Cardiac muscle cell (in vitro differentiated cells and primary cell): ENCODE results near the gene UNC5B. TPM values are rescaled to one million over a fixed set of nuclear protein-coding genes. Genes with fewer than 3 reads are reported as not detected.

Experiments
- DNase-seq, 2 donors: peaks; one replicate each; pipeline versions ENCODE4 v3.0.0 to v3.0.0-alpha.2; 2010 to 2017; ENCODE audit warnings: low read depth in 1 of 2, low spot score in 1 of 2
- H3K27ac ChIP-seq: fragments of 200-600 bp; sonication (generic); 2 replicates; pipeline ENCODE4 v1.5.1; 2016
- H3K27me3 ChIP-seq: fragments of 200-600 bp; sonication (generic); 2 replicates; pipeline ENCODE4 v1.6.0; 2016; ENCODE audit warnings: control low read depth
- H3K36me3 ChIP-seq: fragments of 200-600 bp; sonication (generic); 2 replicates; pipeline ENCODE4 v1.5.1; 2016; ENCODE audit warnings: control low read depth
- H3K4me1 ChIP-seq: fragments of 200-600 bp; sonication (generic); 2 replicates; pipeline ENCODE4 v1.8.1; 2017; ENCODE audit warnings: low read depth, mild to moderate bottlenecking, mixed run types
- H3K4me3 ChIP-seq: fragments of 200-600 bp; sonication (generic); 2 replicates; pipeline ENCODE4 v1.5.1; 2016; ENCODE audit warnings: mild to moderate bottlenecking
- H3K9me3 ChIP-seq: fragments of 200-600 bp; sonication (generic); 2 replicates; pipeline ENCODE4 v1.5.1; 2017; ENCODE audit warnings: low read depth, mild to moderate bottlenecking, control low read depth
- polyA plus RNA-seq: library from polyadenylated mRNA; unstranded; fragments of >200 nt; fragmentation: Nextera tagmentation; extraction: Ambion mirVana; gene quantifications from 2 replicates; pipeline ENCODE4 v1.2.1, GENCODE V29; 2016
- total RNA-seq: library from RNA; depleted of rRNA; stranded (reverse); fragments of >200 nt; gene quantifications from 2 replicates; pipeline ENCODE4 v1.2.3, GENCODE V29; 2016
- TF ChIP-seq, protein P1 (sequence below): IDR thresholded peaks from 2 replicates; pipeline ENCODE4 v1.5.1; 2012; ENCODE audit warnings: low read depth, mild to moderate bottlenecking, low read length

Gene UNC5B
- total and polyA plus RNA-seq, 2 experiments from 2014 or later = 73.3 to 172 TPM

DNA sequence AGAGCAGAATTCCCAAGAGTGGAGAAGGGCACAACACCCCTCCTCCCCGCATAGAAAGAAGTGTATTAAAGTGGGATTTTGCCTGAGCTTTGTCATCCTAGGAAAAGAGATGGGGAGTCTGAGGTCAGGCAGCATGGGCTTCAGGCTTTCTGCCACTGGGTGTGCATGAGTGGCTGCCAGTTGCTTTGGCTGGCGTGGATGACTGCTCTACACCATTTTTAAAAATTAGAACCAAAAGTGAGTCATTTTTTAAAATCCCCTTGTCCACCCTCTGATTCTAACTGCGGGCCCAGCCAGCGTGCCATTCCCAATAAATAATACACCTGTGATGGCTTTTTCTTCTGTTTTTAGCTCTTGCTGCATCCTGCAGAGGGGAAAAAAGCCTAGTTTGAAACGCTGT lies 120.1 kb downstream of the UNC5B start:
- Histone ChIP-seq H3K4me3 (no peak overlapping the region), H3K9me3 (no peaks in the 10 kb centered on the region), H3K4me1 (no peaks in the 10 kb centered on the region), H3K27ac (no peak overlapping the region), H3K36me3 (no peaks in the 10 kb centered on the region), H3K27me3 (no peaks in the 10 kb centered on the region)
- no peak for DNase-seq
- TF ChIP-seq, protein P1, sequence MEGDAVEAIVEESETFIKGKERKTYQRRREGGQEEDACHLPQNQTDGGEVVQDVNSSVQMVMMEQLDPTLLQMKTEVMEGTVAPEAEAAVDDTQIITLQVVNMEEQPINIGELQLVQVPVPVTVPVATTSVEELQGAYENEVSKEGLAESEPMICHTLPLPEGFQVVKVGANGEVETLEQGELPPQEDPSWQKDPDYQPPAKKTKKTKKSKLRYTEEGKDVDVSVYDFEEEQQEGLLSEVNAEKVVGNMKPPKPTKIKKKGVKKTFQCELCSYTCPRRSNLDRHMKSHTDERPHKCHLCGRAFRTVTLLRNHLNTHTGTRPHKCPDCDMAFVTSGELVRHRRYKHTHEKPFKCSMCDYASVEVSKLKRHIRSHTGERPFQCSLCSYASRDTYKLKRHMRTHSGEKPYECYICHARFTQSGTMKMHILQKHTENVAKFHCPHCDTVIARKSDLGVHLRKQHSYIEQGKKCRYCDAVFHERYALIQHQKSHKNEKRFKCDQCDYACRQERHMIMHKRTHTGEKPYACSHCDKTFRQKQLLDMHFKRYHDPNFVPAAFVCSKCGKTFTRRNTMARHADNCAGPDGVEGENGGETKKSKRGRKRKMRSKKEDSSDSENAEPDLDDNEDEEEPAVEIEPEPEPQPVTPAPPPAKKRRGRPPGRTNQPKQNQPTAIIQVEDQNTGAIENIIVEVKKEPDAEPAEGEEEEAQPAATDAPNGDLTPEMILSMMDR = no peak

DNA sequence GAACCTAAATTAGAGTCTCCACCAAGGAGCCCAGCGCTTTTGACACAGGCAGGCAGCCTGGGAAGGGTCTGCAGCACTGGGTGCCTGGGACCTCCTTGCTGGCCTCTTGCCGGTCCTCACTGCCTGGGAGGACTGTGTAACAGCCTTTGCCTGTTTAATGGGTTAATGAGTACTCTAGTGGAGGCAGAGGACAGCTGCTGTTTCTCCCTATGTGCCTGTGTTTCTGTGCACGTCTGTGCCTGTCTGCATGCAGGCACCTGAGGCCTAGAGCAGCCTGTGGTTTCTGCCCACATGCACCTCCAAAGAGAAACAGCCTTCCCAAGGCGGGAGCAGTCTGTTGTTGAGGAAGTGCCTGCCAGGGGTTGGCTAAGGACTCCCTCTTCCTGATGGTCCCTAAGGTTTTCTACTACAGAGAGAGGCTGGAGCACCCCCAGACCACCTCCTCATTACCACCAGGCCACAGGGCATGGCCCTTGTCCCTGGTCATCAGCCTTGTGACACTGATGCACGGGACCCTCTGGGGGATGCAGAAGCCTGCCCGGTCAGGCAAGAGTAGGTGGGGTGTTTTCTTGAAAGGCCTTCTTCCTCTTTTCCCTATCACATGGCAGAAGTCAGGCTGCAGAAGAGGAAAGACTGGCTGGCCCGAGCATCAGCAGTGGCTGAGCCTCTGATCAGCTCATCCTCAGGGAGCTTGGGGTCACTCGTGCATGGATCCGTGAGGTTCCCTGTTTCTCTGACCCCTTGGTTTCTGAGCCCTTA lies 120.9 kb downstream of the UNC5B start:
- no peaks in the 10 kb centered on the region for H3K36me3 ChIP-seq
- no peaks in the 10 kb centered on the region for H3K9me3 ChIP-seq
- no peaks in the 10 kb centered on the region for H3K4me1 ChIP-seq
- no peaks in the 10 kb centered on the region for H3K27me3 ChIP-seq
- no peak overlapping the region for H3K27ac ChIP-seq
- DNase-seq = no peak
- H3K4me3 ChIP-seq = no peak overlapping the region
- TF ChIP-seq, protein P1 = no peak

DNA sequence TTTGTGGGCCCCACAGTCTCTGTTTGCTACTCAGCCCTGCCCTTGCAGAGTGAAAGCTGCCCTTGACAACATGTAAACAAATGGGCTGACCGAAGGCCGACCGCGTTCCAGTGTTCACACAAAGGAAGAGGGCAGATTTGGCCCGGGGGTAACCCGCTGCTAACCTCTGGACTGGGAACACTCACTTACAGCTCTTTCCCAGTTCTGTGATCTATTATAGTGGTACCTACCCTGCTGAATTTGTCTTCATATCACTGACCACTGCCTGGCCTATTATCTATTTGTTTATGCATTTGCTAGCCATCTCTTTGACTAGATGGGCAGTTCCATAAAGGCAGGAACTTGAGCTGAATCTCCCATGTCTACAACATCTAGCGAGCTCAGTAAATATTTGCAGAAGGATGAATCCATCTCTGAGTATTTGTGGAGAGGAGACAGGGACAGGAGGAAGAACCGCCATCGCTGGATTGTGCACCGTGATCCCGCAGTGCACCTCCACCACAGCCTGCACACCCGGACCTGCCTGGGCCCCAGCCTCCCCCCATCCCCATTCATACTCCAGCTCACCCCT lies 121.9 kb downstream of the UNC5B start:
- Histone ChIP-seq H3K36me3 (no peaks in the 10 kb centered on the region), H3K4me3 (no peak overlapping the region), H3K4me1 (peaks cover 2% of the 10 kb centered on the region), H3K27me3 (no peaks in the 10 kb centered on the region), H3K9me3 (no peaks in the 10 kb centered on the region), H3K27ac (no peak overlapping the region)
- no peak for DNase-seq
- TF ChIP-seq, protein P1 = no peak

DNA sequence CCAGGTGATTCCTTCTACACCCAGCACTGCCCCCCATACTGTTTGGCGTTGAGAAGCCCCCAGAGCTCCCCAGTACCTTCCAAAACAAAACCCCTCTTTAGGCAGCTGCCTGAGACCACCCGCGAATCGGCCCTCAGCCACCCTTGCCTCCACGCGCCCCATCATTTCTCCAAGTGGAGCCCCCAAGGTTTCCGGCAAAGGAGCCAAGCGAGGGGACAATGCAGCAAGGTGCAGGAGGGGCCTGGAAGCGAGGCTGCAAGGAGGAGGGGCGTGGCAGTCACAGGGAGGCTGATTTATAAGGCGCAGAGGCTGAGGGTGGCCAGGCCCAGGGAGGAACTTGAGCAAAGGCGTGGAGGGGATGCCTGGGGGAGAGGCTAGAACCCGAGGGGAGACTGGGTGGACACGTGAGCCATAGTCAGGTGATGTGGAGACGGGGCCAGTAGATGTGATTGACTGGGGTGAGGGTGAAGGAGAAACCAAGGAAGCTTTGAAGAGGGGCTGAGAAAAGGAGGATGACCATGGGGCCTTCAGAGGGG lies 122.9 kb downstream of the UNC5B start:
- Histone ChIP-seq H3K4me3 (no peak overlapping the region), H3K4me1 (peaks cover 2% of the 10 kb centered on the region), H3K36me3 (no peaks in the 10 kb centered on the region), H3K27me3 (no peaks in the 10 kb centered on the region), H3K27ac (no peak overlapping the region), H3K9me3 (no peaks in the 10 kb centered on the region)
- no peak for DNase-seq
- TF ChIP-seq, protein P1 = no peak

DNA sequence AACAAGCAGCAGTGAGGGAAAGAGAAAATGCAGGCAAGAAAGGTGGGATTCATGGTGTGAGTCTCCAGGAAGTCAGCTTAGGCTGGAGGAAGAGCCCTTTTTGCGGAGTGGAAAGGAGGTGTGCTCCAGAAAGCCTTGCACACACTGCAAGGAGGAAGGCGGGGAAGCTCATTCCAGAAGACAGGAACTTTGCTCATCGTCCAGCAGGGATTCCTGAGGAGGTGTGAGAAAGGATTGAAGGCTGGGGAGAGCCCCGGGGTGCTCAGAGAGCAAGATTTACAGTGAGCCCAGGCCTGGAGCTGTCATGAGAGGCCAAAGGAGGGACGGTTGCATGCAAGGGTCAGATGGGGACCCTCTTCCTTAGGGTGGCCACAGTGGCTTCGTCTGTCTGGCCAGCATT lies 124.3 kb downstream of the UNC5B start:
- no peak overlapping the region for H3K27ac ChIP-seq
- H3K27me3 ChIP-seq = no peaks in the 10 kb centered on the region
- H3K4me3 ChIP-seq = no peak overlapping the region
- H3K4me1 ChIP-seq = peaks cover 2% of the 10 kb centered on the region
- H3K9me3 ChIP-seq = no peaks in the 10 kb centered on the region
- H3K36me3 ChIP-seq = no peaks in the 10 kb centered on the region
- no peak for DNase-seq
- TF ChIP-seq, protein P1 = no peak
